GM15510 (cell line): ENCODE data around the gene IRF1.

ENCODE experiments used
- POLR2A ChIP-seq: IDR thresholded peaks from 3 replicates; pipeline ENCODE4 v1.6.1; 2011; ENCODE audit warnings: borderline replicate concordance; ENCODE audit not compliant: insufficient read length; ENCODE audit errors: extremely low read depth

IRF1 gene

GRCh38 chr5:132471944-132472343 is 18.6 kb downstream of the IRF1 start:
- no peak for TF ChIP-seq POLR2A

DNA sequence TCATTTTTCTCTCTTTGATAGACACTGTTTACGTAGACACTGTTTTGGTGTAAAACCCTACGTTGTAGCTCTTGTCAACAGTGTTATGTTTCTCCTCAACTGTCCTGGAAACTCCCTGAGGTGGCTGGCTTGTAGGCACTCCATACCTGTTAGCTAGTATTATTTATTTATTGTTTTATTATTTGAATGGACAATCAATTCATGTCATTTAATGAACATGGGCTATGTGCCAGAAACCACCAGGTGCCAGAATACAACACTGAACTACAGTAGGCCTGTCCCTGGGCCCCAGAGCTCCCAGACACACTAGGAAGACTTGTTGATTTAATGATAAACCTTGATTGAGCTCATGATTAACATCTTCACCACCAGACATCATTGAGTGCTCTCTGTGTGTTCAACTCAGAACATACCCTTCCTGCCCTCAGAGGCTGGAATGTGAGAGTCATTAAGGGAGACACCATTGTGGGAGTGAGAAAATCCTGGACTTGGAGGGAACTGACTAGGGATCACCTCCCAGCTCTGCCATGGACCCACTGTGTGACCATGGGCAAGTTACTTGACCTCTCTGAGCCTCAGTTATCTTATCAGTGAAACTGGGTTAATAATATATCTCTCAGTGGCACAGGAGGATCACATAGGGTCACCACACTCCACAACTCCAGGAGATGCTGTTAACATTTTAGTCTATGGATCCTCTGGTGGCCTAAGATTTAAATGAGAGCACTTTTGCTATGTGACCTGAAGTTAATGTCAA is 19.2 kb downstream of the IRF1 start:
- no peak for TF ChIP-seq POLR2A

- TF ChIP-seq POLR2A, result no peak
Observed at GRCh38 chr5:132470596-132470995, 20.0 kb downstream of the IRF1 start.

- TF ChIP-seq POLR2A, result no peak
Observed at GRCh38 chr5:132470010-132470392, 20.6 kb downstream of the IRF1 start.

DNA sequence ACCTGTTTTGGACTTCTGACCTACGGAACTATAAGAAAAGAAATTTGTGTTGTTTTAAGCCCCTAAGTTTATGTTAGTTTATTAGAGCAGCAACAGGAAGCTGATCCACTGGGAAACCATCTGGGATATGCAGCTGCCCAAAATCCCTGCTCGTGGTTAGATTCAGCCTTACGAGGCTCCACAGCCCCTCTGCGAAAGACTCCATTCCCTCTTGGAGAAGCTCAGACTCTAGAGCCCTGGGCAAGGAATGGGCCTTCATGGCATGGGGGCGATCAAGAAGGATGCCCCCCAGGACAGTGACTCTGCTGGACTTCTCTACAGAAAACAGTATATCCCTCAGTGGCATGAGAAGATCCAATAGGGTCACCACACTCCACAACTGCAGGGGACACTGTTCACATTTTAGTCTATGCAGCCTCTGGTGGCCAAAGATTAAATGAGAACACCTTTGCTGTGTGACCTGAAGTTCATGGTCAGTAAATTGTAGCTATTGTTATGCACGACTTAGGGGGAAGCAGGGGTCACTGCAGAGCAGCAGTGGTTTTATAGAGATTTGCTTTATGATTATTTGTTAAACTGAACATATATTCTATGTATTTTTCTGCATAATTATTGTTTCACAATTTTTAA is 21.1 kb downstream of the IRF1 start:
- TF ChIP-seq POLR2A, result no peak

GRCh38 chr5:132468656-132469379 is 21.8 kb downstream of the IRF1 start:
- no peak for TF ChIP-seq POLR2A

GRCh38 chr5:132467287-132467984 is 23.1 kb downstream of the IRF1 start:
- TF ChIP-seq POLR2A, result peak; percentile 27

DNA sequence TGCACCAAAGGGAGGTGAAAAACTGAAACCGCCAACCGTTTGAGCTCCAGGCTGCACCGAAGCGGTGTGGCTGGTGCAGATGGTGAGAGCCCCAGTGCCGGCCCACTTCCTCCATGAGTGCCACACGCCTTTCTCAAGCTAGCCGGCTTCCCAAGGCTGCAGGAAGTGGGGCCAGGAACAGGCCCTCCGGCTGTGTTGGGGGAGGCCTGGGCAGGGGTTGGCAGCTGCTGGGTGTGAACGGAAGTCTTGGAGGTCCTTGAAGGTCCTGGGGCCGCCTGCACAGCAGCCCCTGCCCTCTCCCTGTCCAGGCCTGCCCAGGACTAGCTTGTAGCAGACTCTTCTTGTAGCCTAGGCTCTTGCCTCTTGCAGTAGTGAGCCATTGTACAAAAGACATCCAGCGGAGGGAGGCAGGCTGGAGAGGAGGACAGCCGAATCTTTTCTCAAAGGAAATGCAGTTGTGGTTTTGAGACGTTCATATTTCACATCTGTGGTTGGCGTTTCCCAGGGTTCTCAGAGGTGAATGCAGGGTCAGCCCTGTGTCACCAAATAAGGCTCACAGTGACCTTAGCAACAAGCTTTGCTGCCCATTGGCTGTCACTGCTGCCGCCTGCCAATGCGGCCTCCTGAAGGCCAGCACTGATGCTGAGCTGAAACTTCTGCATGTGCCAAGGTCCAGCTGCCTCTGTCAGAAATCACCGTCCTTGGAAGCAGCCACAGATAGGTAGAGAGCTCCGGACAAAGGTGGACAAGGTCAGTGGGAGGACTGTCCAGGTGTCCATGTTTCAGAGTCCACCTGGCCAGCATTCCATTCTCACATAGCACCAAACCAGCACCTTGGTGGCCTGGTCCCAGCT is 23.9 kb downstream of the IRF1 start:
- peak; percentile 9 for TF ChIP-seq POLR2A

- no peak for TF ChIP-seq POLR2A
Observed at GRCh38 chr5:132465059-132465707, 25.4 kb downstream of the IRF1 start.

DNA sequence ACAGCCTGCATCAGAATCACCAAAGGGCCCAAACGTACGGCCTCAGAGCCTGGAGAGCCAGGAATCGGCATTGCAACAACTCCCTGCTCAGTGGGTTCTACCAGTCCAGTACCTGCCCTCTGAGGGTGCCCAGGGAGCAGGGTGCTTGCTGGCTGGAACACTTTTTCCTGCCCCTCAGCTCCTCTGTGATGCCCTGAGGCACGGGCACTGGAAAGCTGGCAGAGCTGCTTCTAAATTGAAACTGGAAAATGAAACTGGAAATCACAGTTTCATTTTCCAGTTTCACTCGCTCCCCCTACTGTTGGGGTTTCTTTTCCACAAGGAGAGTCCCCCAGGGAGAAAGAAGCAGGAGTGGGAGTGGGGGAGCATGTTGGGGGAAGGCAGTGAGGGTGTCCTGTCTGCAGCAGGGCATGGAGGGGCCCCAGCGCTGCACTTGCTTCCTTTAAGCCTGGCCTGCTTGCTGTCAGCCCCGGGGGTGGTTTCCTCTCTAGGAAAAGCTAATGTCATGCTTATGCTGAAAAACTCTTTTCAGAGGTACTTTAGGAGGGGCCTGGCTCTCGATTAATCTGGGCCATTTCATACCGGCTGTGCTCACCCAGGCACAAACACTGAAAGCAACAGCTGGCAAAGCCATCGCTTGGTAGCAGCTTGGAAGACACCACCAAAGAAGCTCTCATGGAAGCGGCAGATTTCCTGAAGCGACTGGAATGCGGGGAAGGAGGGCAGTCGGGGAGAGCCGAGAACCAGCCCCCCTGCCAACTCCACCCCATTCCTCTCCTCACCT is 26.2 kb downstream of the IRF1 start:
- TF ChIP-seq POLR2A, result no peak

- TF ChIP-seq POLR2A, result no peak
Observed at GRCh38 chr5:132463811-132464155, 26.8 kb downstream of the IRF1 start.

DNA sequence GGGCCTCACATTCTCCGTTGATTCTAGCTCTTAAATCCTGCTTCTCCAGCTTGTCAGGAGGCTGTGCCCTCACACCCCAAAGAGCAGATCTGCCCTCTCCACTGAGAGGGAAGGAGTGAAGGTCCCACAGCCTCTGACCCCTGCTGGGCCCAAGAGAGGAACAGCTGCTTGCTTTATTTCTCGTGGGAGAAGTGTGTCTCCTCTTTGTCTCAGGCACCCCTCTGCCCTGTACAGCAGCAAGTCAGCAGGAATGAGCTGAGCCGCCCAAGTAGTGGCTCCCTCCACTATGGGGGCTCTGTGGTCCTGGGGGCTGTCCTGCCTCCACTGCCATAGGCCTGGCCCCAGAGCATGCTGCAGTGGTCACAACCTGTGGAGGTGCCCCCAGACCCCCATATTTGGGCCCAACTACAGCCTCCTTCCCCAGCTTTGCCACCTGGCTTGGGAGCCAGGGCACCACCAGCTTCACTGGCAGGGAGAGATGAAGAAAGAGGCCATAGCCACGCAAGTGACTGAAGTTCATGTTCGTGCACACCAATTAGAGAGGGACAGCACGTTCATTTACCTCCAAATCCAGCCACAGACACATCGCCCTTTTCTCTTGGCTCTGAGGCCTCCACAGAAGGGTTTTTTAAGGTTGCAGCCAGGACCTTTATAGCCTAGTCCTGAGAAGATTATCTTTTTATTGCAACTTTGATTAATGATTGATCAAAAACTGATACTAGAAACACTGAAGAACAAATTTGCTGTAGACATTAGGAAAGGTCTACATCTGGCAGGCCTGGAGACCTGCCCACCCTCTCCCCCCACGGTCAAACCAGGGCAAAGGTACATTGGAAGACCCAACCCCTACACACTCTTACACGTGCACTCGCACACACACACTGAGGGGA is 27.5 kb downstream of the IRF1 start:
- TF ChIP-seq POLR2A, result no peak
